ENCODE data around the gene ATG16L2. TPM values are rescaled to one million over a fixed set of nuclear protein-coding genes. Genes with fewer than 3 reads are reported as not detected.

The ATG16L2 gene
- total and polyA plus RNA-seq, 3 donors from 2014 or later = 16.2 to 39.5 (median 33.8) TPM

GRCh38 chr11:72863091-72863490, 48.9 kb downstream of the ATG16L2 start:
- peaks cover 17% of the 10 kb centered on the region for H3K4me1 ChIP-seq
- no peaks in the 10 kb centered on the region for H3K36me3 ChIP-seq (ENCODE audit: low read depth, missing control alignments)
- no peaks in the 10 kb centered on the region for H3K9me3 ChIP-seq
- no peak for TF ChIP-seq POLR2A (IDR thresholded peaks at IDR 0.05)
- no peak for TF ChIP-seq CTCF (IDR thresholded peaks at IDR 0.05)
- DNase-seq = no peak
- intact Hi-C loops (cut with DNase I; ENCODE audit: low total_unique reads) = no loop called here
- H3K27ac ChIP-seq = no peak overlapping the region
- no peak overlapping the region for H3K4me3 ChIP-seq
- 79 to 81% methylated on average over 1 of the region's 1 CpG for WGBS, 2 donors
- no peaks in the 10 kb centered on the region for H3K27me3 ChIP-seq

- H3K27me3 ChIP-seq = no peaks in the 10 kb centered on the region
- H3K36me3 ChIP-seq (ENCODE audit: low read depth, missing control alignments) = no peaks in the 10 kb centered on the region
- 47 to 77% methylated on average over 1 of the region's 1 CpG for WGBS, 2 donors
- H3K27ac ChIP-seq = no peak overlapping the region
- peaks cover 17% of the 10 kb centered on the region for H3K4me1 ChIP-seq
- H3K9me3 ChIP-seq = no peaks in the 10 kb centered on the region
- TF ChIP-seq POLR2A (IDR thresholded peaks at IDR 0.05) (no peak), CTCF (IDR thresholded peaks at IDR 0.05) (no peak)
- no peak for DNase-seq
- H3K4me3 ChIP-seq = no peak overlapping the region
- intact Hi-C loops (cut with DNase I; ENCODE audit: low total_unique reads) = no loop called here
Observed at GRCh38 chr11:72863916-72864315, 49.7 kb downstream of the ATG16L2 start.

- no peak for DNase-seq
- no peaks in the 10 kb centered on the region for H3K9me3 ChIP-seq
- TF ChIP-seq POLR2A (IDR thresholded peaks at IDR 0.05) (no peak), CTCF (IDR thresholded peaks at IDR 0.05) (no peak)
- WGBS, 2 donors = 26 to 40% methylated on average over 5 of the region's 5 CpGs
- no peak overlapping the region for H3K4me3 ChIP-seq
- intact Hi-C loops (cut with DNase I; ENCODE audit: low total_unique reads) = no loop called here
- H3K27me3 ChIP-seq = no peaks in the 10 kb centered on the region
- H3K4me1 ChIP-seq = peaks cover 17% of the 10 kb centered on the region
- H3K27ac ChIP-seq = no peak overlapping the region
- no peaks in the 10 kb centered on the region for H3K36me3 ChIP-seq (ENCODE audit: low read depth, missing control alignments)
Observed at GRCh38 chr11:72864702-72865655, 50.8 kb downstream of the ATG16L2 start.

GRCh38 chr11:72867970-72868369, 53.8 kb downstream of the ATG16L2 start:
- Histone ChIP-seq H3K9me3 (no peaks in the 10 kb centered on the region), H3K4me3 (no peak overlapping the region), H3K27me3 (no peaks in the 10 kb centered on the region), H3K27ac (no peak overlapping the region), H3K4me1 (peaks cover 13% of the 10 kb centered on the region), H3K36me3 (ENCODE audit: low read depth, missing control alignments) (no peaks in the 10 kb centered on the region)
- no peak for DNase-seq
- TF ChIP-seq POLR2A (IDR thresholded peaks at IDR 0.05) = no peak
- TF ChIP-seq CTCF (IDR thresholded peaks at IDR 0.05) = no peak
- WGBS, 2 donors = 95 to 97% methylated on average over 5 of the region's 5 CpGs
- intact Hi-C loops (cut with DNase I; ENCODE audit: low total_unique reads) = no loop called here
